Endothelial cell of umbilical vein (primary cell): Measurements from ENCODE around the gene CFAP100. TPM values are rescaled to one million over a fixed set of nuclear protein-coding genes. Genes with fewer than 3 reads are reported as not detected.

Experiments
- BruUV-seq: library from RNA; stranded (reverse); fragments of 400-500 nt; replicated peaks from 2 replicates; lab custom pipeline; 2021; lab: Mats Ljungman, UMichigan
- CTCF ChIA-PET: fragments of 300-600, 350-600 bp; sonication (Branson Sonifier 250); formaldehyde crosslinking; loops from one replicate; lab custom pipeline; 2021; ENCODE audit warnings: antibody characterized with exemption, inconsistent platforms; lab: Charles Lee
- POLR2A ChIA-PET: fragments of 300-600, 350-600 bp; sonication (Branson Sonifier 250); formaldehyde crosslinking; loops from one replicate; lab custom pipeline; 2021; ENCODE audit warnings: antibody characterized with exemption, inconsistent platforms; lab: Charles Lee
- DNase-seq: peaks from one replicate; pipeline ENCODE4 v3.0.0-alpha.2; 2011; ENCODE audit warnings: low read depth, low spot score
- FAIRE-seq: peaks from 2 replicates; lab custom pipeline; 2011; peaks lifted over from hg19 to GRCh38; lab: Jason Lieb, UNC
- H2AFZ ChIP-seq: 2 replicates; pipeline ENCODE4 v1.6.0; 2012; ENCODE audit warnings: low read depth, low read length, control low read depth, inconsistent platforms
- H3K27ac ChIP-seq: 2 replicates; pipeline ENCODE4 v1.5.1; 2011; ENCODE audit warnings: low read depth, mild to moderate bottlenecking, control low read depth, low read length, moderate library complexity; ENCODE audit not compliant: insufficient read depth
- H3K27me3 ChIP-seq, 2 experiments: 2 replicates each; pipeline versions ENCODE4 v1.6.0 to v1.6.1; 2011; ENCODE audit warnings: low read length in 2 of 2, mixed read lengths in 1 of 2; ENCODE audit not compliant: control insufficient read depth in 2 of 2, insufficient read depth in 2 of 2
- H3K36me3 ChIP-seq, 2 experiments: 2 replicates in 1 of 2; 3 replicates in 1 of 2; pipeline ENCODE4 v1.5.1; 2011; ENCODE audit warnings: low read length in 2 of 2, mild to moderate bottlenecking in 1 of 2, moderate library complexity in 1 of 2; ENCODE audit not compliant: control insufficient read depth in 2 of 2, insufficient read depth in 2 of 2; ENCODE audit errors: extremely low read depth in 1 of 2
- H3K4me1 ChIP-seq: 3 replicates; pipeline ENCODE4 v1.5.1; 2011; ENCODE audit warnings: mild to moderate bottlenecking, low read length; ENCODE audit not compliant: control insufficient read depth, insufficient read depth; ENCODE audit errors: extremely low read depth
- H3K4me2 ChIP-seq: 2 replicates; pipeline ENCODE4 v1.6.1; 2011; ENCODE audit warnings: low read length, control low read depth, mixed read lengths; ENCODE audit not compliant: insufficient read depth
- H3K4me3 ChIP-seq, 3 experiments: fragments of 200-600 bp in 1 of 3; sonication (generic), shearing (Covaris generic) in 1 of 3; replicated peaks in 1 of 3; 2 replicates each; pipeline ENCODE4 v1.5.1; 2011 to 2016; ENCODE audit warnings: control low read depth in 3 of 3, low read length in 3 of 3, mild to moderate bottlenecking in 2 of 3, inconsistent platforms in 1 of 3, low read depth in 1 of 3, moderate library complexity in 1 of 3; ENCODE audit not compliant: insufficient read depth in 1 of 3
- H3K79me2 ChIP-seq: 2 replicates; pipeline ENCODE4 v1.6.0; 2012; ENCODE audit warnings: low read length, inconsistent platforms; ENCODE audit not compliant: control insufficient read depth, insufficient read depth
- H3K9ac ChIP-seq: replicated peaks from 2 replicates; pipeline ENCODE3; 2011; ENCODE audit warnings: low read length, control low read depth; ENCODE audit not compliant: insufficient read depth; ENCODE audit errors: extremely low read depth
- H3K9me1 ChIP-seq: replicated peaks from 3 replicates; pipeline ENCODE4 v1.6.0; 2011; ENCODE audit warnings: mild to moderate bottlenecking, low read length; ENCODE audit not compliant: control insufficient read depth, insufficient read depth; ENCODE audit errors: extremely low read depth
- H3K9me3 ChIP-seq: replicated peaks from 2 replicates; pipeline ENCODE4 v1.5.1; 2012; ENCODE audit warnings: low read length, inconsistent platforms; ENCODE audit not compliant: control insufficient read depth, insufficient read depth
- H4K20me1 ChIP-seq: replicated peaks from 2 replicates; pipeline ENCODE3; 2011; ENCODE audit warnings: mild to moderate bottlenecking, low read length; ENCODE audit not compliant: control insufficient read depth, insufficient read depth; ENCODE audit errors: extremely low read depth
- FOS ChIP-seq: IDR thresholded peaks from 2 replicates; pipeline ENCODE4 v1.6.1; 2011; ENCODE audit warnings: mild to moderate bottlenecking, low read length, moderate library complexity, borderline replicate concordance; ENCODE audit not compliant: insufficient read depth
- GATA2 ChIP-seq: IDR thresholded peaks from 2 replicates; pipeline ENCODE4 v1.7.0; 2011; ENCODE audit warnings: low read depth, mild to moderate bottlenecking, moderate library complexity, mixed read lengths, low read length; ENCODE audit not compliant: insufficient read length, insufficient read depth
- JUN ChIP-seq: IDR thresholded peaks from 2 replicates; pipeline ENCODE4 v1.6.1; 2011; ENCODE audit warnings: borderline replicate concordance, low read depth; ENCODE audit not compliant: insufficient read length, insufficient read depth
- MYC ChIP-seq: IDR thresholded peaks from one replicate; pipeline ENCODE4 v1.6.1; 2011; ENCODE audit warnings: mild to moderate bottlenecking, low read depth, low read length
- POLR2A ChIP-seq: IDR thresholded peaks from 2 replicates; pipeline ENCODE4 v1.6.1; 2012; ENCODE audit warnings: low read depth, mild to moderate bottlenecking, control low read depth, low read length
- POLR2AphosphoS5 ChIP-seq: IDR thresholded peaks from 2 replicates; pipeline ENCODE4 v1.6.1; 2012; ENCODE audit warnings: low read depth, mild to moderate bottlenecking, control low read depth, low read length, moderate library complexity; ENCODE audit not compliant: insufficient read depth
- dilution Hi-C: fragments of 300-500 bp; cut with MboI; formaldehyde crosslinking; loops from one replicate; pipeline ENCODE4 v1.15.0; 2019; ENCODE audit warnings: low sequenced_read_pairs; ENCODE audit not compliant: extremely low pct_ligation_motif_present
- intact Hi-C: fragments of 100-400 bp; cut with micrococcal nuclease; formaldehyde crosslinking; loops from one replicate; pipeline ENCODE4 v1.10.0; 2022
- polyA plus RNA-seq, 4 experiments: library from polyadenylated mRNA; depleted of rRNA in 3 of 4; stranded (reverse) in 3 of 4; unstranded in 1 of 4; fragments of >200 nt; gene quantifications; 2 replicates each; pipeline versions ENCODE4 v1.2.1 to v1.2.3, GENCODE V29; 2011 to 2012; ENCODE audit warnings: missing spikeins in 1 of 4
- total RNA-seq: library from RNA; stranded (reverse); gene quantifications from 2 replicates; pipeline ENCODE4 v1.2.3, GENCODE V29; 2021
- TF ChIP-seq, protein P1 (sequence below): IDR thresholded peaks from 2 replicates; pipeline ENCODE4 v1.6.1; 2011; ENCODE audit not compliant: insufficient read depth, insufficient read length

Gene CFAP100
- total and polyA plus RNA-seq, 2 donors (not counting 3 experiments of a cell fraction or from before 2014, with no cell fraction given): not detected

DNA sequence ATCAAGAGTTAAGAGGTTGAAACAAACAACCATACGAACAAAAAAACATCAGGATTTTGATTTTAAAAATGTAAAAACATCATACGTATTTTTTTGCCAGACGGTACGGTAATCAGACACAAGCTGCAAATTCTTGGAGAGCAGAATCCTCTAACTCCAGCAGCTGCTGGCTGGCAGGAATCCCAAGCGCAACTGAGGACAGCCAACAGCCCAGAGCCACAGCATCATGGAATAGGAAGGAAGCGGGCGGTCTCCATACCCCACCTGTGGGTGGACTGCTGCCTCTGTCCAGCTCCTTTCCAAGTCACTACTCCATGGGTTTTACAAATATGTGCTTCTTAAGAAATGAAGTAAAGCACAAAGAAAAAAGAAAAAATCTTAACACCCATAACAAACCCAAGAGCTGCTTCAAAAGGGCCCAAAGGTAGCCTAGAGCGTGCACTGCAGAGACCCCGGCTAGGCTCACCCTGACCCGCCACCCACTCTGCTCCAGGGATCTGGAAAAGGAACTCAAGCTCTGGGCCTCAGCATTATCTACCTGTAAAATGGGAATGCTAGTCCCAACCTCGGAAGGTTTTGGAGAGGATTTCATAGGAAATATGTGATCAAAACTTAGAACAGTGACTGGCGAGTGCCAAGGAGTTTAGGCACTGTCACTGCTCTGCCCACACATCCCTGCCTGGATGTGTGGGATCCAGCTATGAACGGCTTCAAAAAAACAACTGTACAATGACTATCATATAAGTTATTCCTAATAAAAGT is 47.6 kb downstream of the CFAP100 start:
- Histone ChIP-seq H4K20me1 (no peaks in the 10 kb centered on the region), H3K4me1 (no peaks in the 10 kb centered on the region), H3K4me3 (no peak overlapping the region), H3K9ac (no peak overlapping the region), H3K9me3 (no peaks in the 10 kb centered on the region), H3K9me1 (no peaks in the 10 kb centered on the region), H3K4me2 (no peak overlapping the region), H3K79me2 (no peaks in the 10 kb centered on the region), H3K36me3 (peaks cover 0 to 5% of the 10 kb centered on the region in 2 experiments), H3K27ac (no peak overlapping the region), H2AFZ (no peak overlapping the region), H3K27me3 (no peaks in the 10 kb centered on the region)
- ChIA-PET POLR2A (no interaction called here), CTCF (interaction anchor here (1.4 kb wide), 1 partner anchor 14 kb away, joined by 3 read pairs; no protein-coding TSS in a partner anchor)
- DNase-seq (no peak), FAIRE-seq (no peak)
- dilution Hi-C loops: no loop called here
- BruUV-seq: no TSS peak
- TF ChIP-seq FOS: no peak
- TF ChIP-seq POLR2AphosphoS5: no peak
- no peak for TF ChIP-seq POLR2A
- TF ChIP-seq, protein P1, sequence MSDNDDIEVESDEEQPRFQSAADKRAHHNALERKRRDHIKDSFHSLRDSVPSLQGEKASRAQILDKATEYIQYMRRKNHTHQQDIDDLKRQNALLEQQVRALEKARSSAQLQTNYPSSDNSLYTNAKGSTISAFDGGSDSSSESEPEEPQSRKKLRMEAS: no peak
- no peak for TF ChIP-seq GATA2
- TF ChIP-seq MYC: no peak
- TF ChIP-seq JUN: no peak
- intact Hi-C loops: no loop called here

GRCh38 chr3:126442856-126443242 is 48.1 kb downstream of the CFAP100 start:
- H3K27me3 ChIP-seq: no peaks in the 10 kb centered on the region
- H3K9me1 ChIP-seq: no peaks in the 10 kb centered on the region
- POLR2A ChIA-PET: no interaction called here
- no peaks in the 10 kb centered on the region for H3K4me1 ChIP-seq
- no peak overlapping the region for H3K4me3 ChIP-seq
- intact Hi-C loops: no loop called here
- H4K20me1 ChIP-seq: no peaks in the 10 kb centered on the region
- FAIRE-seq: no peak
- no peak for TF ChIP-seq GATA2
- TF ChIP-seq, protein P1: no peak
- CTCF ChIA-PET: no interaction called here
- no peak overlapping the region for H3K27ac ChIP-seq
- peaks cover 0 to 5% of the 10 kb centered on the region in 2 experiments for H3K36me3 ChIP-seq
- H3K9me3 ChIP-seq: no peaks in the 10 kb centered on the region
- H3K79me2 ChIP-seq: no peaks in the 10 kb centered on the region
- BruUV-seq: no TSS peak
- H3K4me2 ChIP-seq: no peak overlapping the region
- no peak for DNase-seq
- H3K9ac ChIP-seq: no peak overlapping the region
- H2AFZ ChIP-seq: no peak overlapping the region
- dilution Hi-C loops: no loop called here
